ENCODE measurements around the gene MRPS27.
A peak's percentile ranks its signal among the peaks of the same experiment; 100 is the strongest.

Gene MRPS27

DNA sequence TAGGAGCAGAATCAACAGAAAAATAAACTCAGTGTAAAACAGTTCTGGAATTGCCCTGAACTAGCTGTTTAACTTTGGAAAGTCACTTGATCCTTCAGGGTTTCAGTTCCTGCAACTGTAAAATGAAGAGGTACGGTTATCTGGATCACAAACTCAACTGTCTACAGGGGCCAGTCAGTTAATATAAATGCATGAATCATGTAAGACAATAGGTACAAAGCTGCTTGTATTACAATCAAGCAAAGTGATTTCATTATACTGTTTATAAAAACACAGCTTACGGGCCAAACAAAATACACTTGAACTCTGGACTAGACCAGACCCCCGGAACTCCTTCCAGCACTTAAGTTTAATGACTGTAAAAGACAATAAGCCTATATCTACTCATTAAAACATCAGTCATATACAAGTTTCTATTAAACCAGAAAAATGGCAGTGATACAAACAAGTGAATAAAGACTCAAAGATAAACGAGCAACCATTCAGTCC is 73.0 kb downstream of the MRPS27 start:
- no peak for DNase-seq (ENCODE audit: low read depth, low spot score)
- Histone ChIP-seq H3K9ac (ENCODE audit: insufficient read length, low read depth) (no peak overlapping the region), H3K4me3 (ENCODE audit: insufficient read length, low read depth) (no peak overlapping the region), H3K27me3 (ENCODE audit: insufficient read depth, insufficient read length) (no peaks in the 10 kb centered on the region), H3K4me1 (ENCODE audit: insufficient read depth, insufficient read length) (no peaks in the 10 kb centered on the region), H3K36me3 (ENCODE audit: insufficient read depth, insufficient read length, low read length) (peaks cover 6% of the 10 kb centered on the region), H3K9me3 (ENCODE audit: insufficient read depth, low read length) (no peaks in the 10 kb centered on the region)
- no peak for TF ChIP-seq ZNF274 (IDR thresholded peaks at IDR 0.05; ENCODE audit: low read depth, low read length)
- no peak for TF ChIP-seq YY1 (IDR thresholded peaks at IDR 0.05; ENCODE audit: insufficient read depth, insufficient read length)
- no peak for TF ChIP-seq SUZ12 (IDR thresholded peaks at IDR 0.05; ENCODE audit: extremely low read depth, insufficient read depth, insufficient read length)

- Histone ChIP-seq H3K4me3 (ENCODE audit: insufficient read length, low read depth) (no peak overlapping the region), H3K9me3 (ENCODE audit: insufficient read depth, low read length) (no peaks in the 10 kb centered on the region), H3K9ac (ENCODE audit: insufficient read length, low read depth) (no peak overlapping the region), H3K27me3 (ENCODE audit: insufficient read depth, insufficient read length) (no peaks in the 10 kb centered on the region), H3K4me1 (ENCODE audit: insufficient read depth, insufficient read length) (no peaks in the 10 kb centered on the region), H3K36me3 (ENCODE audit: insufficient read depth, insufficient read length, low read length) (peaks cover 10% of the 10 kb centered on the region)
- no peak for DNase-seq (ENCODE audit: low read depth, low spot score)
- TF ChIP-seq YY1 (IDR thresholded peaks at IDR 0.05; ENCODE audit: insufficient read depth, insufficient read length) = no peak
- no peak for TF ChIP-seq SUZ12 (IDR thresholded peaks at IDR 0.05; ENCODE audit: extremely low read depth, insufficient read depth, insufficient read length)
- TF ChIP-seq ZNF274 (IDR thresholded peaks at IDR 0.05; ENCODE audit: low read depth, low read length) = no peak
Measured at GRCh38 chr5:72245951-72246532, 74.0 kb downstream of the MRPS27 start.

DNA sequence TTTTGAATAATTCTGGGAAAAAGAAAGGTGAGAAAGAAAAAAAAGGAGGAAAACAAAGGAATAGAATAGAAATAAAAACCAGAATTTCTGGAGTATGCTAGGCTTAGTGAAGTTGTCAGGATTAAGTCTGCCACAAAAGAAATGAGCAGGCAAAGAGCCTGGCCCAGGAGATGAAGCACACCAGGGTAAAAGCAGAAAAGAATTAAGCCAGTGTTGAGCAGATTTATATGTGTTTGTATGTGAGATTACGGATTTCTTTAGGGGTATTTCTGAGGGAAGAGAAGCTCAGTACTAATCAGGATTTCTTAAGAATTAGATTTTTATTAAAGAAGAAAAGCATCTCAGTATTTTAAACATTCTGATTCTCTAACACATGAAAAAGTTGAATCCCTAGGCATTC is 74.5 kb downstream of the MRPS27 start:
- Histone ChIP-seq H3K9me3 (ENCODE audit: insufficient read depth, low read length) (no peaks in the 10 kb centered on the region), H3K9ac (ENCODE audit: insufficient read length, low read depth) (no peak overlapping the region), H3K4me3 (ENCODE audit: insufficient read length, low read depth) (no peak overlapping the region), H3K27me3 (ENCODE audit: insufficient read depth, insufficient read length) (no peaks in the 10 kb centered on the region), H3K4me1 (ENCODE audit: insufficient read depth, insufficient read length) (no peaks in the 10 kb centered on the region), H3K36me3 (ENCODE audit: insufficient read depth, insufficient read length, low read length) (peaks cover 14% of the 10 kb centered on the region)
- DNase-seq (ENCODE audit: low read depth, low spot score) = no peak
- TF ChIP-seq SUZ12 (IDR thresholded peaks at IDR 0.05; ENCODE audit: extremely low read depth, insufficient read depth, insufficient read length) (no peak), ZNF274 (IDR thresholded peaks at IDR 0.05; ENCODE audit: low read depth, low read length) (no peak), YY1 (IDR thresholded peaks at IDR 0.05; ENCODE audit: insufficient read depth, insufficient read length) (no peak)

- TF ChIP-seq YY1 (IDR thresholded peaks at IDR 0.05; ENCODE audit: insufficient read depth, insufficient read length) (no peak), SUZ12 (IDR thresholded peaks at IDR 0.05; ENCODE audit: extremely low read depth, insufficient read depth, insufficient read length) (no peak), ZNF274 (IDR thresholded peaks at IDR 0.05; ENCODE audit: low read depth, low read length) (no peak)
- DNase-seq (ENCODE audit: low read depth, low spot score) = peak; percentile 32
- H3K27me3 ChIP-seq (ENCODE audit: insufficient read depth, insufficient read length) = no peaks in the 10 kb centered on the region
- no peak overlapping the region for H3K4me3 ChIP-seq (ENCODE audit: insufficient read length, low read depth)
- H3K9me3 ChIP-seq (ENCODE audit: insufficient read depth, low read length) = no peaks in the 10 kb centered on the region
- no peak overlapping the region for H3K9ac ChIP-seq (ENCODE audit: insufficient read length, low read depth)
- H3K36me3 ChIP-seq (ENCODE audit: insufficient read depth, insufficient read length, low read length) = peaks cover 14% of the 10 kb centered on the region
- H3K4me1 ChIP-seq (ENCODE audit: insufficient read depth, insufficient read length) = no peaks in the 10 kb centered on the region
Measured at GRCh38 chr5:72244862-72245371, 75.1 kb downstream of the MRPS27 start.

DNA sequence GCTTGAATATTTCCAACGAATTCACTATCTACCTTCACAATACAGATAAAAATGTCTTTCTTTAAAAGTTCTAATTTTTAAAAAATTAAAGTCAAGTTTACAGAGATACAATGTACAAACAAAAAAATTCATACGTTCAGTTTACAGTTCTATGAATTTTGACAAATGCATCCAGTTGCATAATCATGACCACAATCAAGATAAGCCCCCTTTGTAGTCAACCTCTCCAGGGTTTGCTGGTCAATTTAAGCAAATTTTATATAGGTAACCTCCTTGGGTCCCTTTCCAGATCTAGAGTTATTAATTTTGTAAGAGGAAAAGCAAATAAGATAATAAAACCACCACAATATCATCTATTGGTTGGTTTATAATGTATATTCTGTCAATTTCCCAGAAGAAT is 76.3 kb downstream of the MRPS27 start:
- H3K4me3 ChIP-seq (ENCODE audit: insufficient read length, low read depth) = no peak overlapping the region
- H3K9ac ChIP-seq (ENCODE audit: insufficient read length, low read depth) = no peak overlapping the region
- no peaks in the 10 kb centered on the region for H3K9me3 ChIP-seq (ENCODE audit: insufficient read depth, low read length)
- H3K4me1 ChIP-seq (ENCODE audit: insufficient read depth, insufficient read length) = no peaks in the 10 kb centered on the region
- TF ChIP-seq YY1 (IDR thresholded peaks at IDR 0.05; ENCODE audit: insufficient read depth, insufficient read length) = no peak
- no peak for TF ChIP-seq SUZ12 (IDR thresholded peaks at IDR 0.05; ENCODE audit: extremely low read depth, insufficient read depth, insufficient read length)
- no peak for TF ChIP-seq ZNF274 (IDR thresholded peaks at IDR 0.05; ENCODE audit: low read depth, low read length)
- no peaks in the 10 kb centered on the region for H3K27me3 ChIP-seq (ENCODE audit: insufficient read depth, insufficient read length)
- DNase-seq (ENCODE audit: low read depth, low spot score) = no peak
- peaks cover 14% of the 10 kb centered on the region for H3K36me3 ChIP-seq (ENCODE audit: insufficient read depth, insufficient read length, low read length)

- Histone ChIP-seq H3K27me3 (ENCODE audit: insufficient read depth, insufficient read length) (no peaks in the 10 kb centered on the region), H3K4me1 (ENCODE audit: insufficient read depth, insufficient read length) (no peaks in the 10 kb centered on the region), H3K36me3 (ENCODE audit: insufficient read depth, insufficient read length, low read length) (peaks cover 17% of the 10 kb centered on the region), H3K9ac (ENCODE audit: insufficient read length, low read depth) (no peak overlapping the region), H3K4me3 (ENCODE audit: insufficient read length, low read depth) (no peak overlapping the region), H3K9me3 (ENCODE audit: insufficient read depth, low read length) (no peaks in the 10 kb centered on the region)
- no peak for DNase-seq (ENCODE audit: low read depth, low spot score)
- TF ChIP-seq YY1 (IDR thresholded peaks at IDR 0.05; ENCODE audit: insufficient read depth, insufficient read length) = no peak
- no peak for TF ChIP-seq SUZ12 (IDR thresholded peaks at IDR 0.05; ENCODE audit: extremely low read depth, insufficient read depth, insufficient read length)
- no peak for TF ChIP-seq ZNF274 (IDR thresholded peaks at IDR 0.05; ENCODE audit: low read depth, low read length)
Measured at GRCh38 chr5:72242796-72243475, 77.1 kb downstream of the MRPS27 start.

- Histone ChIP-seq H3K4me1 (ENCODE audit: insufficient read depth, insufficient read length) (no peaks in the 10 kb centered on the region), H3K36me3 (ENCODE audit: insufficient read depth, insufficient read length, low read length) (peaks cover 30% of the 10 kb centered on the region), H3K9me3 (ENCODE audit: insufficient read depth, low read length) (no peaks in the 10 kb centered on the region), H3K9ac (ENCODE audit: insufficient read length, low read depth) (no peak overlapping the region), H3K4me3 (ENCODE audit: insufficient read length, low read depth) (no peak overlapping the region), H3K27me3 (ENCODE audit: insufficient read depth, insufficient read length) (no peaks in the 10 kb centered on the region)
- TF ChIP-seq YY1 (IDR thresholded peaks at IDR 0.05; ENCODE audit: insufficient read depth, insufficient read length) = no peak
- no peak for TF ChIP-seq SUZ12 (IDR thresholded peaks at IDR 0.05; ENCODE audit: extremely low read depth, insufficient read depth, insufficient read length)
- no peak for TF ChIP-seq ZNF274 (IDR thresholded peaks at IDR 0.05; ENCODE audit: low read depth, low read length)
- no peak for DNase-seq (ENCODE audit: low read depth, low spot score)
Measured at GRCh38 chr5:72241346-72242003, 78.6 kb downstream of the MRPS27 start.
